ENCODE data around the gene KIF11.

KIF11 gene

DNA sequence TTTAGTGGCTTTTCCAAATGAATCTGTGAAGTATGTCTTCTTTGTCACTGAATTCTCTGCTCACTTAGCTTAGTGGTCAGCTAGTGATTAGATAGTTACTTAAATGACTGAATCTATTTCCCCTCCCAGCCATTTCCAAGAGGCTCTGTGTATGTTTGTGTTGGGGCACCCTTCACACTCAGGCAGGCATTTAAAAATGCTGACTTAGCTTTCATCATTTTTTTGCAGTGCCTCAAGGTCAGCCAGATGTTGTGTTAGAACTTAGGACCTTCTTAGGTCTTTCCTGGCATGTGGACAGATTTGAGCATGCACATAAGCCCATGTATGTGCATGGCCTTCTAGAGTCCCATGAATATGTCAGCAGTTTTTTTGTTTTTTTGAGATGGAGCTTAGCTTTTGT lies 71.4 kb downstream of the KIF11 start:
- no peak overlapping the region for H3K4me3 ChIP-seq (ENCODE audit: low read depth, low read length)
- DNase-seq (ENCODE audit: low read depth), result no peak
- in situ Hi-C loops (cut with HindIII; ENCODE audit: low sequenced_read_pairs), result no loop called here
- TF ChIP-seq, protein P1, sequence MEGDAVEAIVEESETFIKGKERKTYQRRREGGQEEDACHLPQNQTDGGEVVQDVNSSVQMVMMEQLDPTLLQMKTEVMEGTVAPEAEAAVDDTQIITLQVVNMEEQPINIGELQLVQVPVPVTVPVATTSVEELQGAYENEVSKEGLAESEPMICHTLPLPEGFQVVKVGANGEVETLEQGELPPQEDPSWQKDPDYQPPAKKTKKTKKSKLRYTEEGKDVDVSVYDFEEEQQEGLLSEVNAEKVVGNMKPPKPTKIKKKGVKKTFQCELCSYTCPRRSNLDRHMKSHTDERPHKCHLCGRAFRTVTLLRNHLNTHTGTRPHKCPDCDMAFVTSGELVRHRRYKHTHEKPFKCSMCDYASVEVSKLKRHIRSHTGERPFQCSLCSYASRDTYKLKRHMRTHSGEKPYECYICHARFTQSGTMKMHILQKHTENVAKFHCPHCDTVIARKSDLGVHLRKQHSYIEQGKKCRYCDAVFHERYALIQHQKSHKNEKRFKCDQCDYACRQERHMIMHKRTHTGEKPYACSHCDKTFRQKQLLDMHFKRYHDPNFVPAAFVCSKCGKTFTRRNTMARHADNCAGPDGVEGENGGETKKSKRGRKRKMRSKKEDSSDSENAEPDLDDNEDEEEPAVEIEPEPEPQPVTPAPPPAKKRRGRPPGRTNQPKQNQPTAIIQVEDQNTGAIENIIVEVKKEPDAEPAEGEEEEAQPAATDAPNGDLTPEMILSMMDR (IDR thresholded peaks at IDR 0.05; ENCODE audit: low read depth, low read length, missing control alignments), result no peak

DNA sequence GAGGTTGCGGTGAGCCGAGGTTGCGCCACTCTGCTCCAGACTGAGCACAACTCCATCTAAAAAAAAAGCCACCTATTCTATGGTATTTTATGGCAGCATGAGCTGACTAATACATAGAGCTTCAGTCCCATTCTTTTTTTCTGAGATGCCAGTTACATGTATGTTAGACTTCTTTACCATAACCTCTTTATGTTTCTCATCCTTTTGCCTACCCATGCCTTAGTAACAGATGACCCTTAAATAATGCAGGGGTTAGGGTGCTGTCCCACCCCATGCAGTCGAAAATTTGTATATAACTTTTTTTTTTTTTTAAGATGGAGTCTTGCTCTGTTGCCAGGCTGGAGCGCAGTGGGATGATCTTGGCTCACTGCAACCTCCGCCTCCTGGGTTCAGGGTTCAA lies 74.1 kb downstream of the KIF11 start:
- TF ChIP-seq, protein P1 (IDR thresholded peaks at IDR 0.05; ENCODE audit: low read depth, low read length, missing control alignments), result no peak
- DNase-seq (ENCODE audit: low read depth), result no peak
- in situ Hi-C loops (cut with HindIII; ENCODE audit: low sequenced_read_pairs), result no loop called here
- no peak overlapping the region for H3K4me3 ChIP-seq (ENCODE audit: low read depth, low read length)

DNA sequence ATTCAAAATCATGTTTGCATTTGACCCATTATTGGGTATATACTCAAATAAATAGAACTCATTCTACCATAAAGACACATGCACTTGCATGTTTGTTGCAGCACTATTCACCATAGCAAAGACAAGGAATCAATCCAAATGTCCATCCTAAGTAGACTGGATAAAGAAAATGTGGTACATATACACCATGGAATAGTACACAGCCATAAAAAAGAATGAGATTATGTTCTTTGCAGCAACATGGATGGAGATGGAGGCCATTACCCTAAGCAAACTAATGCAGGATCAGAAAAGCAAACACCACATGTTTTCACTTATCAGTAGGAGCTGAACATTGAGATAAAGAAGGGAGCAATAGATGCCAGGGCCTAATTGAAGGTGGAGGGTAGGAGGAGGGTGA lies 84.8 kb downstream of the KIF11 start:
- in situ Hi-C loops (cut with HindIII; ENCODE audit: low sequenced_read_pairs), result no loop called here
- TF ChIP-seq, protein P1 (IDR thresholded peaks at IDR 0.05; ENCODE audit: low read depth, low read length, missing control alignments), result no peak
- DNase-seq (ENCODE audit: low read depth), result no peak
- no peak overlapping the region for H3K4me3 ChIP-seq (ENCODE audit: low read depth, low read length)

DNA sequence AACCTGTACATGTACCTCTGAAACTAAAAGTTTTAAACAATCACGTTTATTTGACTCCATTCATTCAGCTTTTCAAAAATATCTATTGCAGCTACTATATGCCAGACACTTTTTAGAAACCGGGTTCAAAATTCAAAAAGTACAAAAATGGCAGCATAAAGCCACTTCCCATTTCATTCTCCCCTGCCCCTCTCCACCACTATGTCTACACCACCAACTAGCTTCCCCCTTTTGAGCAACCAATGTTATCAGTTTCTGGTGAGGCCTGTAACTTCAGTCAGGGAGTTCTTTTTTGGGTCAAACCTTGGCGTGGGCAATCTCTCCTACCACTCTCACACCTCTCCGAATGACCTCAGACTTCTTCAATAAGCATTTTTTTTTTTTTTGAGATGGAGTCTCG lies 85.3 kb downstream of the KIF11 start:
- TF ChIP-seq, protein P1 (IDR thresholded peaks at IDR 0.05; ENCODE audit: low read depth, low read length, missing control alignments), result no peak
- DNase-seq (ENCODE audit: low read depth), result no peak
- in situ Hi-C loops (cut with HindIII; ENCODE audit: low sequenced_read_pairs), result no loop called here
- H3K4me3 ChIP-seq (ENCODE audit: low read depth, low read length), result no peak overlapping the region

DNA sequence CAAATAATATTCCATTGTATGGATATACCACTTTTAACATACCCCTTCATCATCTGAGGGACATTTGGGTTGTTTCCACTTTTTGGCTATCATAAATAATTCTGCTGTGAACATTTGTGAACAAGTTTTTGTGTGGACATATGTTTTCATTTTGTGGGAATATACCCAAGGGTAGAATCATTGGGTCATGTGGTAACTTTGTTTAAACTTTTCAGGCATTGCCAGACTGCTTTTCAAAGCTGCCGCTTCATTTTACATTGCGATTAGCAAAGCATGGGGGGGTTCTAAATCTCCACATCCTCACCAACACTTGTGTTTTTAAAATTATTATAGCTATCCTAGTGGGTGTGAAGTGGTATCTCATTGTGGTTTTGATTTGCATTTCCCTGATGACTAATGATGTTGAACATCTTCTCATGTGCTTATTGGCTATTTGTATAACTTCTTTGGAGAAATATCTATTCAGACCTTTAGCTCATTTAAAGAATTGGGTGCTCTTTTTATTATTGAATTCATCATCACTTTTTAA lies 88.4 kb downstream of the KIF11 start:
- no peak for DNase-seq (ENCODE audit: low read depth)
- TF ChIP-seq, protein P1 (IDR thresholded peaks at IDR 0.05; ENCODE audit: low read depth, low read length, missing control alignments), result no peak
- H3K4me3 ChIP-seq (ENCODE audit: low read depth, low read length), result no peak overlapping the region
- in situ Hi-C loops (cut with HindIII; ENCODE audit: low sequenced_read_pairs), result no loop called here

DNA sequence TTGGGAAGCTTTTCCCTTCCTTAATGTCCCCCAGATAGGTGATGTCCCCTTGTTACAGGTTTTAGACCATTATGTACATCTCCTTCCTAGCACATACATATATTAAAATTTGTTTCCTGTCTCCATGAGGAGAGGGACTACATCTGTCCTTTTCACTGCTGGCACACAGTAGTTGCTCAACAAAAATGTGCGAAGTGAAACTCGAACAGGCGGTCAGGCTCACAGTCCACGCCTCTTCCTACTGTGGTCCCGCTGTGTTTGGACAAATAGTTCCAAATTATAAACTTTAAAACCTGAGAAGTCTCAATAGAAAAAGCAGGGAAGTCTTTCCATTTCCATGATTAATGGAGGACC lies 95.6 kb downstream of the KIF11 start:
- TF ChIP-seq, protein P1 (IDR thresholded peaks at IDR 0.05; ENCODE audit: low read depth, low read length, missing control alignments), result no peak
- in situ Hi-C loops (cut with HindIII; ENCODE audit: low sequenced_read_pairs), result no loop called here
- DNase-seq (ENCODE audit: low read depth), result no peak
- H3K4me3 ChIP-seq (ENCODE audit: low read depth, low read length), result peak overlapping the region; percentile 55

Data from astrocyte of the cerebellum (primary cell).